ENCODE data around the gene MAD2L1BP. TPM values are rescaled to one million over a fixed set of nuclear protein-coding genes. Genes with fewer than 3 reads are reported as not detected.

MAD2L1BP gene
- total RNA-seq, 4 donors from 2014 or later = 15.6 to 36.6 (median 23.0) TPM

DNA sequence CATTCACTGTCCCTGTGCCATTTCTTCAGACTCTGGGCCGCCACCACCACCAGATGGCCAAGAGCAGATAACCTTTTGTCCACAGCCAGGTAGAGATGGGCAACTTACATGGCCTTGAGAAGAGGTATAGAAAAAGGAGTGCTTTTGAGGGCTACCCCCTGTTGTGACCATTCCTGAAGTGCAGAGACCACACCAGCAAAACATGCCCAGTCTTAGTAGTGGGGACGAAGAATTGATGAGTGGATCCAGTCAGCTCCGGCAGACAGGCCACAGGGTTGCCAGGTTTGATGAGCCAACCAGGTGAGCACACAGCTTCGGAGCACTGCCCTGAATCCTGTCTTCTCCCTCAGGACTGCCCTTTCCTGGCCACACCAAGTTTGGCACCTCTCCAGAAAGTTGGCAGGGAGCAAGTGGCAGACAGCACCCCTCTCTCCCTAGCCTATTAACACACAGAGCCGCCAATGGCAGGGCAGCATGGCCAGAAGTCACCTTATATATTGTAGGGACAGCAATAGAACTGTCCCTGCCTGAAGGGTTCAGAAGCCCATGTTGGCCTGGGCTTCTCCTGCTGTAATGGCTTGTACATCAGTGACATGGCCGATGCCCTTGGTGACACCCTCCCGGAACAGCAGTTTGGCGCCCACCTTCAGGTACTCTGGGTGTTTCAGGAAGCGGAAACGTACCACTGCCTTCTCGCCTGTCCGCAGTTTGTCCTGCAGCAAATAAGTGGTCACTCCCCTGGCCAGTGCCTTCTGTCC is 14.4 kb upstream of the MAD2L1BP start:
- WGBS, 2 donors (ENCODE audit: low coverage in 1 of 2) = 95 to 100% methylated on average over 3 to 6 of the region's 12 CpGs
- H3K27ac ChIP-seq = no peak overlapping the region
- no peak for TF ChIP-seq POLR2A (IDR thresholded peaks at IDR 0.05)
- TF ChIP-seq, protein P1, sequence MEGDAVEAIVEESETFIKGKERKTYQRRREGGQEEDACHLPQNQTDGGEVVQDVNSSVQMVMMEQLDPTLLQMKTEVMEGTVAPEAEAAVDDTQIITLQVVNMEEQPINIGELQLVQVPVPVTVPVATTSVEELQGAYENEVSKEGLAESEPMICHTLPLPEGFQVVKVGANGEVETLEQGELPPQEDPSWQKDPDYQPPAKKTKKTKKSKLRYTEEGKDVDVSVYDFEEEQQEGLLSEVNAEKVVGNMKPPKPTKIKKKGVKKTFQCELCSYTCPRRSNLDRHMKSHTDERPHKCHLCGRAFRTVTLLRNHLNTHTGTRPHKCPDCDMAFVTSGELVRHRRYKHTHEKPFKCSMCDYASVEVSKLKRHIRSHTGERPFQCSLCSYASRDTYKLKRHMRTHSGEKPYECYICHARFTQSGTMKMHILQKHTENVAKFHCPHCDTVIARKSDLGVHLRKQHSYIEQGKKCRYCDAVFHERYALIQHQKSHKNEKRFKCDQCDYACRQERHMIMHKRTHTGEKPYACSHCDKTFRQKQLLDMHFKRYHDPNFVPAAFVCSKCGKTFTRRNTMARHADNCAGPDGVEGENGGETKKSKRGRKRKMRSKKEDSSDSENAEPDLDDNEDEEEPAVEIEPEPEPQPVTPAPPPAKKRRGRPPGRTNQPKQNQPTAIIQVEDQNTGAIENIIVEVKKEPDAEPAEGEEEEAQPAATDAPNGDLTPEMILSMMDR (IDR thresholded peaks at IDR 0.05) = no peak
- TF ChIP-seq POLR2AphosphoS5 (IDR thresholded peaks at IDR 0.05) = no peak
- no peak for TF ChIP-seq EP300 (IDR thresholded peaks at IDR 0.05)
- H3K9me3 ChIP-seq = no peaks in the 10 kb centered on the region
- peaks cover 0 to 10% (median 0%) of the 10 kb centered on the region in 3 donors for H3K4me1 ChIP-seq
- H3K4me3 ChIP-seq = no peak overlapping the region
- no peak for ATAC-seq
- H3K36me3 ChIP-seq = peaks cover 0 to 80% of the 10 kb centered on the region in 2 donors
- H3K27me3 ChIP-seq = no peaks in the 10 kb centered on the region

GRCh38 chr6:43621836-43622180 is 13.8 kb upstream of the MAD2L1BP start:
- H3K9me3 ChIP-seq = no peaks in the 10 kb centered on the region
- H3K36me3 ChIP-seq = peaks cover 0 to 80% of the 10 kb centered on the region in 2 donors
- 95 to 100% methylated on average over 2 to 9 of the region's 10 CpGs for WGBS, 2 donors (ENCODE audit: low coverage in 1 of 2)
- no peak overlapping the region for H3K4me3 ChIP-seq
- peaks cover 0 to 16% (median 0%) of the 10 kb centered on the region in 3 donors for H3K4me1 ChIP-seq
- TF ChIP-seq, protein P1 (IDR thresholded peaks at IDR 0.05) = no peak
- TF ChIP-seq POLR2AphosphoS5 (IDR thresholded peaks at IDR 0.05) = no peak
- TF ChIP-seq POLR2A (IDR thresholded peaks at IDR 0.05) = no peak
- TF ChIP-seq EP300 (IDR thresholded peaks at IDR 0.05) = no peak
- ATAC-seq = no peak
- no peak overlapping the region for H3K27ac ChIP-seq
- H3K27me3 ChIP-seq = no peaks in the 10 kb centered on the region

DNA sequence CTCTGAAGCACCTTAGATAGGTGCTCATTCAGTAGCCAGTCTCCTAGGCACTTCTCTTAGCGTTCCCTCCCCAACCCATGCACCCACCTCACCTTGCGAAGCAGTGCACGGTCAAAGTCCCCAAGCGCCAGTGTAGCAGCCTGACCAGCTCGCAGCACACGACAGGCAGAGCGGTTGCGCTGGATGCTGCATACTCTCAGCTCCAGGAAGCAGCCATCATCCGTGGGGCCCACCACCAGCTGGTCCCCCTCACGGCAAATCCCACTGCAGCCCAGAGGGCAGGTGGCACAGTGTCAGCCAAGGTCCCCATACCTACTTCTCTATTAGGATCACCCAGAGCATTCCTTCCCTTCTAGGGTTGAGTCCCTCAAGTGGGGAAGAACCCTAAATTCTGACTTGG is 13.1 kb upstream of the MAD2L1BP start:
- H3K9me3 ChIP-seq = no peaks in the 10 kb centered on the region
- peaks cover 0 to 23% (median 7%) of the 10 kb centered on the region in 3 donors for H3K4me1 ChIP-seq
- H3K27ac ChIP-seq = no peak overlapping the region
- WGBS, 2 donors (ENCODE audit: low coverage in 1 of 2) = 71% methylated on average over 1 of the region's 10 CpGs; no CpG with 5 or more reads in 1 of the 2 donors
- H3K36me3 ChIP-seq = peaks cover 0 to 80% of the 10 kb centered on the region in 2 donors
- no peak for TF ChIP-seq POLR2AphosphoS5 (IDR thresholded peaks at IDR 0.05)
- TF ChIP-seq POLR2A (IDR thresholded peaks at IDR 0.05) = no peak
- TF ChIP-seq, protein P1 (IDR thresholded peaks at IDR 0.05) = no peak
- no peak for TF ChIP-seq EP300 (IDR thresholded peaks at IDR 0.05)
- H3K4me3 ChIP-seq = no peak overlapping the region
- ATAC-seq = no peak
- H3K27me3 ChIP-seq = no peaks in the 10 kb centered on the region

DNA sequence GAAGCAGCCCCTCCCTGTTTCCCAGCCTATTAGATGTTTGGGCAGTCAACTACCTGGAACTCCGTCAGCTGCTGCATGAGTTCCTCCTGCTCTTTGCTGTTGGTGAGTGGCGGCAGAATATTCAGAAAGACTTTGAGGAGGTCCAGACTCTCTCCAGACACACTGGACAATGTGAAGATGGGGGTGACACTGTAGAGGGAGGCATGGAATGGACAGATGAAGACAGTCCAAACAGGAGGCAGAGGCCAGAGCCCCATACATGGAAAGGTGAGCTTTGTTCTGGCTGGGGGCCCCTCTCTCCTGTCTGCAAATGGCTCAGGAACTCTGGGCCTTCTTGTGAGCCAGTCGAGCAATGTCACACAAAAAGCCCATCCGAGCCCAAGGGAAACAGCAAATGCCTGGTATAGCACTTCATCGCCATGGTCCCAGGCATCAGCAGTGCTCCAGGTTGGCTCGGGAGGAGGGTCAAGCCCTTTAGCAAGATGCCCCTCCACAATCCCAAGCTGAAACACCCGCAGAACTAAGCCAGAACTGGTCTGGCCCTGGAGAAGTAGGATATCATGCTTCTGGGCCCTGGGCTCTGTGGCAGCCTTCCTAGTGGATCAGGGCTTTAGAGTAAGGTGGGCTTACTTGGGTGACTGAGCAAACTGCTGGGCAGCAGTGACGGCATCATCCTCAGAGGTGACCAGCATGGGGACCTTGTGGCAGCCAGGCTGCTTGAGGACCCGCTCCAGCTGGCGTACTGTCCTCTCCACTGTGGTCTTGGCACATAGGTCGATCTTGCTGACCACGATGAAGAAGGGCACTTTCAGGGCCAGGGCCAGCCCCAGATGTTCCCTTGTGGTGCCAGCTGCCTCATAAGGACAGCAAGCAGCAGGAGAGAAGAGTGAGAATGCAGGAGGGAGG is 11.5 kb upstream of the MAD2L1BP start:
- Histone ChIP-seq H3K36me3 (peaks cover 0 to 69% of the 10 kb centered on the region in 2 donors), H3K9me3 (no peaks in the 10 kb centered on the region), H3K4me3 (no peak overlapping the region), H3K4me1 (peaks cover 0 to 34% (median 9%) of the 10 kb centered on the region in 3 donors), H3K27ac (no peak overlapping the region), H3K27me3 (no peaks in the 10 kb centered on the region)
- WGBS, 2 donors (ENCODE audit: low coverage in 1 of 2) = 80% methylated on average over 1 of the region's 12 CpGs; no CpG with 5 or more reads in 1 of the 2 donors
- no peak for TF ChIP-seq POLR2A (IDR thresholded peaks at IDR 0.05)
- TF ChIP-seq POLR2AphosphoS5 (IDR thresholded peaks at IDR 0.05) = no peak
- TF ChIP-seq, protein P1 (IDR thresholded peaks at IDR 0.05) = no peak
- no peak for TF ChIP-seq EP300 (IDR thresholded peaks at IDR 0.05)
- no peak for ATAC-seq

Data from gastroesophageal sphincter (tissue), 4 donors.